Panc1 (cell line): ENCODE results near the gene PRSS21. TPM values are rescaled to one million over a fixed set of nuclear protein-coding genes. Genes with fewer than 3 reads are reported as not detected.

Source experiments
- ATAC-seq: fragments of 200-7000 bp; cut with Tn5 transposase; 2 replicates; pipeline ENCODE4 v1.9.1; 2020; ENCODE audit warnings: mild to moderate bottlenecking, moderate library complexity
- BruUV-seq: library from RNA; stranded (reverse); fragments of 400-500 nt; replicated peaks from 2 replicates; lab custom pipeline; 2021; lab: Mats Ljungman, UMichigan
- CTCF ChIA-PET: fragments of 300-600 bp; sonication (Branson Sonifier 250); formaldehyde crosslinking; loops from one replicate; lab custom pipeline; 2022; ENCODE audit warnings: antibody characterized with exemption; lab: Charles Lee
- POLR2A ChIA-PET: fragments of 300-600 bp; sonication (Branson Sonifier 250); formaldehyde crosslinking; loops from one replicate; lab custom pipeline; 2022; ENCODE audit warnings: antibody characterized with exemption; lab: Charles Lee
- DNase-seq: peaks from one replicate; pipeline ENCODE4 v3.0.0-alpha.2; 2010; ENCODE audit warnings: low read depth, low spot score
- H3K27ac ChIP-seq: 2 replicates; pipeline ENCODE4 v1.5.1; 2011; ENCODE audit warnings: mild to moderate bottlenecking, low read length, inconsistent platforms
- H3K27me3 ChIP-seq: fragments of 200-500 bp; sonication (Bioruptor generic); 2 replicates; pipeline ENCODE4 v1.6.0; 2014; ENCODE audit warnings: low read length, inconsistent platforms; ENCODE audit not compliant: control insufficient read depth, insufficient read depth
- H3K36me3 ChIP-seq: fragments of 200-500 bp; sonication (Bioruptor generic); 2 replicates; pipeline ENCODE4 v1.5.1; 2014; ENCODE audit warnings: inconsistent platforms, mild to moderate bottlenecking, low read length, moderate library complexity; ENCODE audit not compliant: control insufficient read depth, insufficient read depth
- H3K4me1 ChIP-seq: 2 replicates; pipeline ENCODE4 v1.5.1; 2011; ENCODE audit warnings: inconsistent platforms, mild to moderate bottlenecking, low read length, moderate library complexity; ENCODE audit not compliant: control insufficient read depth, insufficient read depth
- H3K4me3 ChIP-seq, 2 experiments: 2 replicates each; pipeline ENCODE4 v1.5.1; 2011 to 2012; ENCODE audit warnings: low read depth in 2 of 2, low read length in 2 of 2, mild to moderate bottlenecking in 2 of 2, inconsistent platforms in 1 of 2, moderate library complexity in 1 of 2
- H3K9me3 ChIP-seq: fragments of 200-500 bp; sonication (Bioruptor generic); 2 replicates; pipeline ENCODE4 v1.5.1; 2014; ENCODE audit warnings: low read depth, mild to moderate bottlenecking, inconsistent platforms, low read length, moderate library complexity; ENCODE audit not compliant: control insufficient read depth, insufficient read depth
- POLR2AphosphoS5 ChIP-seq: IDR thresholded peaks from 2 replicates; pipeline ENCODE4 v1.6.1; 2012; ENCODE audit warnings: mild to moderate bottlenecking, low read depth, low read length, moderate library complexity
- SIN3A ChIP-seq: IDR thresholded peaks from 2 replicates; pipeline ENCODE4 v1.6.1; 2012; ENCODE audit warnings: low read depth, mild to moderate bottlenecking, low read length, moderate library complexity, borderline replicate concordance; ENCODE audit not compliant: insufficient read depth
- TCF7L2 ChIP-seq: IDR thresholded peaks from 2 replicates; pipeline ENCODE4 v1.6.1; 2011; ENCODE audit warnings: mild to moderate bottlenecking, low read depth, low read length, inconsistent platforms
- in situ Hi-C: cut with HindIII; loops from 2 replicates; pipeline ENCODE4 v1.10.0; 2016; ENCODE audit warnings: low sequenced_read_pairs, low pct_unique_long_range_greater_than_20kb
- intact Hi-C: fragments of 100-400 bp; cut with micrococcal nuclease; formaldehyde crosslinking; loops from one replicate; pipeline ENCODE4 v1.10.0; 2022; ENCODE audit not compliant: unreplicated experiment
- total RNA-seq: library from RNA; stranded (reverse); gene quantifications from one replicate; pipeline ENCODE4 v1.2.1, GENCODE V29; 2021; ENCODE audit not compliant: unreplicated experiment
- TF ChIP-seq, protein P1 (sequence below), 2 experiments: IDR thresholded peaks; 2 replicates each; pipeline ENCODE4 v1.6.1; 2011 to 2012; ENCODE audit warnings: low read depth in 2 of 2, control low read depth in 1 of 2, low read length in 1 of 2, mild to moderate bottlenecking in 1 of 2, moderate library complexity in 1 of 2; ENCODE audit not compliant: insufficient read depth in 1 of 2
- TF ChIP-seq, protein P2 (sequence below): fragments of 450-650 bp; IDR thresholded peaks from 2 replicates; pipeline ENCODE4 v1.5.1; 2017; ENCODE audit warnings: mild to moderate bottlenecking

The PRSS21 gene
- total RNA-seq, 1 experiment from 2014 or later, result not detected

GRCh38 chr16:2835638-2836493 is 18.8 kb downstream of the PRSS21 start:
- POLR2A ChIA-PET, result interaction anchor here (0.6 to 0.7 kb wide), 2 partner anchors 58 to 153 kb away, joined by 5 to 7 read pairs; partner anchors contain the start of gene KCTD5
- no peaks in the 10 kb centered on the region for H3K27me3 ChIP-seq
- no TSS peak for BruUV-seq
- peaks cover 41% of the 10 kb centered on the region for H3K4me1 ChIP-seq
- H3K27ac ChIP-seq, result peak overlapping the region; percentile 79
- no peaks in the 10 kb centered on the region for H3K36me3 ChIP-seq
- no peaks in the 10 kb centered on the region for H3K9me3 ChIP-seq
- peak; percentile 89 for ATAC-seq
- in situ Hi-C loops (no loop called here), intact Hi-C loops (loop anchor here (5.0 kb wide), 1 partner anchor 64 kb away; no protein-coding TSS in a partner anchor)
- peak overlapping the region; percentile 3 to 33; a peak in 2 of 4 replicates for H3K4me3 ChIP-seq
- DNase-seq, result peak; percentile 99
- TF ChIP-seq SIN3A, result no peak
- TF ChIP-seq, protein P1, sequence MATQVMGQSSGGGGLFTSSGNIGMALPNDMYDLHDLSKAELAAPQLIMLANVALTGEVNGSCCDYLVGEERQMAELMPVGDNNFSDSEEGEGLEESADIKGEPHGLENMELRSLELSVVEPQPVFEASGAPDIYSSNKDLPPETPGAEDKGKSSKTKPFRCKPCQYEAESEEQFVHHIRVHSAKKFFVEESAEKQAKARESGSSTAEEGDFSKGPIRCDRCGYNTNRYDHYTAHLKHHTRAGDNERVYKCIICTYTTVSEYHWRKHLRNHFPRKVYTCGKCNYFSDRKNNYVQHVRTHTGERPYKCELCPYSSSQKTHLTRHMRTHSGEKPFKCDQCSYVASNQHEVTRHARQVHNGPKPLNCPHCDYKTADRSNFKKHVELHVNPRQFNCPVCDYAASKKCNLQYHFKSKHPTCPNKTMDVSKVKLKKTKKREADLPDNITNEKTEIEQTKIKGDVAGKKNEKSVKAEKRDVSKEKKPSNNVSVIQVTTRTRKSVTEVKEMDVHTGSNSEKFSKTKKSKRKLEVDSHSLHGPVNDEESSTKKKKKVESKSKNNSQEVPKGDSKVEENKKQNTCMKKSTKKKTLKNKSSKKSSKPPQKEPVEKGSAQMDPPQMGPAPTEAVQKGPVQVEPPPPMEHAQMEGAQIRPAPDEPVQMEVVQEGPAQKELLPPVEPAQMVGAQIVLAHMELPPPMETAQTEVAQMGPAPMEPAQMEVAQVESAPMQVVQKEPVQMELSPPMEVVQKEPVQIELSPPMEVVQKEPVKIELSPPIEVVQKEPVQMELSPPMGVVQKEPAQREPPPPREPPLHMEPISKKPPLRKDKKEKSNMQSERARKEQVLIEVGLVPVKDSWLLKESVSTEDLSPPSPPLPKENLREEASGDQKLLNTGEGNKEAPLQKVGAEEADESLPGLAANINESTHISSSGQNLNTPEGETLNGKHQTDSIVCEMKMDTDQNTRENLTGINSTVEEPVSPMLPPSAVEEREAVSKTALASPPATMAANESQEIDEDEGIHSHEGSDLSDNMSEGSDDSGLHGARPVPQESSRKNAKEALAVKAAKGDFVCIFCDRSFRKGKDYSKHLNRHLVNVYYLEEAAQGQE (IDR thresholded peaks at IDR 0.05; ENCODE audit: insufficient read depth in 1 of 2, low read depth in 2 of 2, low read length in 1 of 2), result 0 out of 4 replicates have a peak, but pooled peaks of 1 of the 2 experiments have one; percentile 51
- peak; percentile 93 for TF ChIP-seq POLR2AphosphoS5
- TF ChIP-seq, protein P2, sequence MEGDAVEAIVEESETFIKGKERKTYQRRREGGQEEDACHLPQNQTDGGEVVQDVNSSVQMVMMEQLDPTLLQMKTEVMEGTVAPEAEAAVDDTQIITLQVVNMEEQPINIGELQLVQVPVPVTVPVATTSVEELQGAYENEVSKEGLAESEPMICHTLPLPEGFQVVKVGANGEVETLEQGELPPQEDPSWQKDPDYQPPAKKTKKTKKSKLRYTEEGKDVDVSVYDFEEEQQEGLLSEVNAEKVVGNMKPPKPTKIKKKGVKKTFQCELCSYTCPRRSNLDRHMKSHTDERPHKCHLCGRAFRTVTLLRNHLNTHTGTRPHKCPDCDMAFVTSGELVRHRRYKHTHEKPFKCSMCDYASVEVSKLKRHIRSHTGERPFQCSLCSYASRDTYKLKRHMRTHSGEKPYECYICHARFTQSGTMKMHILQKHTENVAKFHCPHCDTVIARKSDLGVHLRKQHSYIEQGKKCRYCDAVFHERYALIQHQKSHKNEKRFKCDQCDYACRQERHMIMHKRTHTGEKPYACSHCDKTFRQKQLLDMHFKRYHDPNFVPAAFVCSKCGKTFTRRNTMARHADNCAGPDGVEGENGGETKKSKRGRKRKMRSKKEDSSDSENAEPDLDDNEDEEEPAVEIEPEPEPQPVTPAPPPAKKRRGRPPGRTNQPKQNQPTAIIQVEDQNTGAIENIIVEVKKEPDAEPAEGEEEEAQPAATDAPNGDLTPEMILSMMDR, result no peak
- peak; percentile 86; the same call in 1 of the 2 replicates for TF ChIP-seq TCF7L2
- CTCF ChIA-PET, result no interaction called here

- TF ChIP-seq SIN3A (no peak), POLR2AphosphoS5 (no peak), TCF7L2 (no peak)
- TF ChIP-seq, protein P2, result no peak
- TF ChIP-seq, protein P1 (IDR thresholded peaks at IDR 0.05; ENCODE audit: insufficient read depth in 1 of 2, low read depth in 2 of 2, low read length in 1 of 2), result no peak
- Histone ChIP-seq H3K4me3 (no peak overlapping the region; a peak in 1 of 4 replicates), H3K27me3 (no peaks in the 10 kb centered on the region), H3K27ac (peak overlapping the region; percentile 79), H3K4me1 (peaks cover 41% of the 10 kb centered on the region), H3K9me3 (no peaks in the 10 kb centered on the region), H3K36me3 (no peaks in the 10 kb centered on the region)
- POLR2A ChIA-PET, result interaction anchor here (0.7 kb wide), 1 partner anchor 154 kb away, joined by 5 read pairs; the partner anchor contains the start of gene KCTD5
- CTCF ChIA-PET, result no interaction called here
- TSS peak; percentile 95 for BruUV-seq
- peak; percentile 10; the same call in 1 of the 2 replicates for ATAC-seq
- DNase-seq, result peak; percentile 45
- intact Hi-C loops, result loop anchor here (5.0 kb wide), 1 partner anchor 65 kb away; no protein-coding TSS in a partner anchor
- in situ Hi-C loops, result no loop called here
Observed at GRCh38 chr16:2836646-2837508, 19.8 kb downstream of the PRSS21 start.
